Measurements from ENCODE around the gene MRPL52.

DNA sequence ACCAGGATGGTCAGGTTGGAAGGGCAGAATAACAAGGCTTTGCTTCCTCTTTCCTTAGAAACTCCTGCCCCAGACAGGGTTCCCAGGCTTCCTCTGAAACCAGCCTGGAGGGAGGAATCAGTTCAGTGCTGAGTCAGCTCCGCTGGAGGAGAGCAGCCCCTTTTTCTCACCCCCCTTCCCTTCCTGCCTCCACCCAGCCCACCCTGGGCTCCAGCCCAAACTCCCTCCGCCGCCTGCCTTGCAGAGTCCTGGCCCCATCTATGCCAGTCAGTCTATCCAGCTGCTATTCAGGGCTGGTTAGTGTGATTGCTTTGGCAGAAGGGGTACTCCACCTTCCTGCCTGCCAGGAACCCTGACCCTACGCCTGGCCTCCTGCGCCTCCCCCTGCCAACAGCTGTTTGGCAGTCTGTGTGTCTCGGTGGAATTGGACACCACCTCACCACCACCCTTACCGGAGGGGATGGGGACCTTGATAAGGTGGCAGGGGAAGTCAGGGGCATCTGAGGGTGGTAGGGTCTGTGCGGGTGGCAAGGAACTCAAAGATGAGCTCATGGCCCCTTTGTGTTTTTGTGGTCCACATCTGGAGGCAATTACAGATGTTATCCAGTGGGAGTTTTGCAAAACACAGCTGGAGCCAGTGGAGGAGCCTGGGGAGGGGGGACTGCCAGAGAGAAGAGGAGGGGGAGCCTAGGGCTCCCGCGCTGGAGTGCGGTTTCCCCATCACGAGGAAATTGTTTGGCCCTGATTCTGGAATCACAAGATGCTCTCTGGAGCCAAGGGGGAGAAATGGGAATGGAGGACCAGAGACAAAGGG, 18.9 kb downstream of the MRPL52 start:
- TF ChIP-seq EZH2 (IDR thresholded peaks at IDR 0.05; ENCODE audit: insufficient read depth, poor library complexity, severe bottlenecking) (no peak), EZH2phosphoT487 (IDR thresholded peaks at IDR 0.05; ENCODE audit: insufficient read depth, low read depth) (no peak)

Measured in GM23248 (cell line).